T-cell (primary cell): Measurements from ENCODE around the gene GTF3C1. TPM values are rescaled to one million over a fixed set of nuclear protein-coding genes. Genes with fewer than 3 reads are reported as not detected.
A peak's percentile ranks its signal among the peaks of the same experiment; 100 is the strongest.

ENCODE experiments used
- ATAC-seq, 4 experiments: fragments of 200-7000 bp in 3 of 4; fragments of 150-1000 bp in 1 of 4; cut with Tn5 transposase; replicated peaks in 1 of 4; 1 replicate in 3 of 4; 2 replicates in 1 of 4; pipeline ENCODE4 v1.10.0; 2021; ENCODE audit warnings: moderate library complexity in 3 of 4, mild to moderate bottlenecking in 2 of 4, moderate number of reproducible peaks in 1 of 4
- CTCF ChIA-PET, 2 donors: fragments of 300-600 bp; sonication (Branson Sonifier 250); formaldehyde crosslinking; loops; one replicate each; lab custom pipeline; 2022; ENCODE audit warnings: antibody characterized with exemption in 2 of 2; lab: Charles Lee
- POLR2A ChIA-PET, 2 donors: fragments of 300-600 bp; sonication (Branson Sonifier 250); formaldehyde crosslinking; loops; one replicate each; lab custom pipeline; 2022; ENCODE audit warnings: antibody characterized with exemption in 2 of 2; lab: Charles Lee
- DNase-seq, 35 experiments: peaks; one replicate each; pipeline versions ENCODE4 v3.0.0 to v3.0.0-alpha.2; 2013 to 2023
- H3K27ac ChIP-seq: one replicate; pipeline ENCODE4 v1.5.1; 2013; ENCODE audit warnings: low read length
- H3K27me3 ChIP-seq, 2 experiments: replicated peaks in 1 of 2; 1 replicate in 1 of 2; 2 replicates in 1 of 2; pipeline versions ENCODE4 v1.6.1 to v1.7.0; 2013; ENCODE audit warnings: low read length in 1 of 2, mixed read lengths in 1 of 2; ENCODE audit not compliant: control insufficient read depth in 2 of 2, insufficient read depth in 2 of 2; ENCODE audit errors: extremely low read depth in 1 of 2
- H3K36me3 ChIP-seq, 2 donors: 1 replicate in 1 of 2; 2 replicates in 1 of 2; pipeline versions ENCODE4 v1.6.1 to v1.7.0; 2013; ENCODE audit warnings: low read length in 1 of 2; ENCODE audit not compliant: control insufficient read depth in 2 of 2, insufficient read depth in 1 of 2; ENCODE audit errors: extremely low read depth in 1 of 2
- H3K4me1 ChIP-seq, 2 experiments: 1 replicate in 1 of 2; 2 replicates in 1 of 2; pipeline versions ENCODE4 v1.6.1 to v1.7.0; 2013; ENCODE audit warnings: low read length in 2 of 2, mixed read lengths in 1 of 2; ENCODE audit not compliant: insufficient read depth in 2 of 2, control insufficient read depth in 1 of 2; ENCODE audit errors: extremely low read depth in 1 of 2
- H3K4me3 ChIP-seq, 2 donors: 1 replicate in 1 of 2; 2 replicates in 1 of 2; pipeline versions ENCODE4 v1.5.1 to v1.7.0; 2013; ENCODE audit warnings: mild to moderate bottlenecking in 2 of 2, low read length in 1 of 2, moderate library complexity in 1 of 2; ENCODE audit not compliant: control insufficient read depth in 1 of 2; ENCODE audit errors: extremely low read depth in 1 of 2
- H3K9me3 ChIP-seq: 2 replicates; pipeline ENCODE4 v1.7.0; 2013
- H3K27ac Mint-ChIP-seq, 2 donors: one replicate each; pipeline ENCODE4 v1.8.0; 2020 to 2021; ENCODE audit warnings: mild to moderate bottlenecking in 2 of 2, mixed read lengths in 2 of 2
- H3K27me3 Mint-ChIP-seq, 2 donors: one replicate each; pipeline ENCODE4 v1.8.0; 2021 to 2022; ENCODE audit warnings: mixed read lengths in 2 of 2
- H3K36me3 Mint-ChIP-seq: one replicate; pipeline ENCODE4 v1.8.0; 2021; ENCODE audit warnings: mixed read lengths
- H3K4me1 Mint-ChIP-seq, 3 donors: one replicate each; pipeline ENCODE4 v1.8.0; 2020 to 2022; ENCODE audit warnings: mixed read lengths in 3 of 3, mild to moderate bottlenecking in 1 of 3
- H3K4me3 Mint-ChIP-seq, 3 donors: one replicate each; pipeline ENCODE4 v1.8.0; 2020 to 2022; ENCODE audit warnings: mild to moderate bottlenecking in 3 of 3, mixed read lengths in 3 of 3, moderate library complexity in 3 of 3
- H3K9me3 Mint-ChIP-seq, 3 donors: one replicate each; pipeline ENCODE4 v1.8.0; 2020 to 2022; ENCODE audit warnings: mixed read lengths in 3 of 3
- WGBS: methylation state at CpG from one replicate; pipeline ENCODE4 v1.1.5; 2013; ENCODE audit warnings: missing lambda C conversion rate; ENCODE audit not compliant: insufficient coverage; 5-methylcytosine and 5-hydroxymethylcytosine counted together
- total RNA-seq, 35 experiments: library from RNA in 6 of 35; stranded (reverse) in 6 of 35; fragments of 120-200 nt in 1 of 35; gene quantifications; one replicate each; pipeline versions ENCODE4 v1.2.1 to v1.2.4 and lab custom pipeline; 2013 to 2026

Gene GTF3C1
- total RNA-seq, 5 donors from 2014 or later (not counting 1 experiment from before 2014, with no cell fraction given) = 60.3 to 72.8 (median 61.4) TPM

DNA sequence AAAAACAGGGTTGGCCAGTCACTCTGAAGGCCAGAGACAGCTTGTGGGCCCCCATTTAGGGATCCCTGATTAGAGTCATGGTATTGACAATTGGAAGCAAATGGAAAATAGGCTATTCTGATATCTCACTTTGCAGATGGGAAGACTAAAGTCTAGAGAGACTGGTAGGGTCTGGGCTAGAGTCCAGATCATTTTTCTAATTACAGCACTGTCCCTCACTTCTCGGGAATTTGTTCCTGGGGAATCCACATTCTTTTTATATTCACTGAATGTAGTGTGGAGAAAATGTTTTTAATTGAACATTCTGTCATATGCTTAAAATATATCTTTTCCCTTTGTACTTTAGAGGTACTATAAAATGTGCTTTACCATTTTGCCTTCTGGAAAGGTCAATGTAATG is 1.3 kb upstream of the GTF3C1 start:
- Histone ChIP-seq H3K9me3 (no peaks in the 10 kb centered on the region), H3K36me3 (no peaks in the 10 kb centered on the region), H3K27ac (no peak overlapping the region), H3K27me3 (no peaks in the 10 kb centered on the region), H3K4me3 (no peak overlapping the region), H3K4me1 (peaks cover 13 to 30% of the 10 kb centered on the region in 2 experiments)
- no peaks in the 10 kb centered on the region for H3K27me3 Mint-ChIP-seq
- ATAC-seq (no peak), DNase-seq (no peak)
- no CpG with 5 or more reads among the region's 1 CpG for WGBS
- ChIA-PET POLR2A (interaction anchor here in 1 of 2 donors (0.5 to 0.8 kb wide), 2 partner anchors 345 to 377 kb away, joined by 4 read pairs; no protein-coding TSS in a partner anchor), CTCF (interaction anchor here in 1 of 2 donors (1.0 kb wide), 1 partner anchor 104 kb away, joined by 3 read pairs; no protein-coding TSS in a partner anchor)
- H3K4me3 Mint-ChIP-seq = peak overlapping the region; percentile 90 to 99 (median 95)
- peaks cover 9% of the 10 kb centered on the region for H3K36me3 Mint-ChIP-seq
- H3K9me3 Mint-ChIP-seq = no peaks in the 10 kb centered on the region
- H3K4me1 Mint-ChIP-seq = peaks cover 32 to 46% (median 46%) of the 10 kb centered on the region in 3 donors
- H3K27ac Mint-ChIP-seq = no peak overlapping the region

GRCh38 chr16:27550582-27550920 is 838 bp upstream of the GTF3C1 start:
- ATAC-seq (no peak), DNase-seq (peak in 1 of 35 experiments; percentile 23)
- ChIA-PET POLR2A (interaction anchor here in 1 of 2 donors (0.5 to 1.1 kb wide), 5 partner anchors 10 to 941 kb away, joined by 3 to 6 read pairs (median 4); partner anchors contain the start of genes CLN3 and KDM8), CTCF (interaction anchor here in 1 of 2 donors (0.5 to 1.4 kb wide), 6 partner anchors 41 to 381 kb away, joined by 3 to 6 read pairs (median 4); no protein-coding TSS in a partner anchor)
- H3K27ac ChIP-seq = peak overlapping the region; percentile 77
- H3K4me1 ChIP-seq = peaks cover 13 to 30% of the 10 kb centered on the region in 2 experiments
- H3K27me3 ChIP-seq = no peaks in the 10 kb centered on the region
- no peaks in the 10 kb centered on the region for H3K27me3 Mint-ChIP-seq
- H3K9me3 ChIP-seq = no peaks in the 10 kb centered on the region
- H3K9me3 Mint-ChIP-seq = no peaks in the 10 kb centered on the region
- peaks cover 10% of the 10 kb centered on the region for H3K36me3 Mint-ChIP-seq
- 50% methylated on average over 1 of the region's 4 CpGs for WGBS
- peaks cover 35 to 47% (median 47%) of the 10 kb centered on the region in 3 donors for H3K4me1 Mint-ChIP-seq
- H3K27ac Mint-ChIP-seq = peak overlapping the region; percentile 94
- H3K4me3 ChIP-seq = peak overlapping the region; percentile 77 to 79
- peak overlapping the region; percentile 90 to 99 (median 95) for H3K4me3 Mint-ChIP-seq
- H3K36me3 ChIP-seq = peaks cover 0 to 3% of the 10 kb centered on the region in 2 donors

GRCh38 chr16:27549464-27549745 is 308 bp downstream of the GTF3C1 start:
- CTCF ChIA-PET = interaction anchor here in 1 of 2 donors (0.5 to 1.4 kb wide), 4 partner anchors 90 to 943 kb away, joined by 4 to 5 read pairs (median 4); partner anchors contain the start of gene CLN3
- no peaks in the 10 kb centered on the region for H3K27me3 Mint-ChIP-seq
- H3K4me1 ChIP-seq = peaks cover 13 to 30% of the 10 kb centered on the region in 2 experiments
- no peaks in the 10 kb centered on the region for H3K9me3 Mint-ChIP-seq
- WGBS = 0% methylated on average over 7 of the region's 21 CpGs
- H3K36me3 Mint-ChIP-seq = peaks cover 18% of the 10 kb centered on the region
- no peaks in the 10 kb centered on the region for H3K9me3 ChIP-seq
- no peaks in the 10 kb centered on the region for H3K27me3 ChIP-seq
- peaks cover 37 to 53% (median 49%) of the 10 kb centered on the region in 3 donors for H3K4me1 Mint-ChIP-seq
- H3K4me3 Mint-ChIP-seq = peak overlapping the region; percentile 90 to 99 (median 95)
- H3K4me3 ChIP-seq = peak overlapping the region; percentile 77 to 79
- DNase-seq (peak in 5 of 35 experiments; percentile 1 to 8 (median 3)), ATAC-seq (peak; percentile 28 to 42 (median 38))
- POLR2A ChIA-PET = interaction anchor here (0.5 to 1.1 kb wide), 10 partner anchors 9 to 545 kb away, joined by 3 to 6 read pairs (median 3); partner anchors contain the start of genes IL21R (in 1 of the 2) and KDM8 (in 1 of the 2)
- H3K27ac Mint-ChIP-seq = peak overlapping the region; percentile 94
- peak overlapping the region; percentile 47 for H3K27ac ChIP-seq
- H3K36me3 ChIP-seq = peaks cover 8 to 12% of the 10 kb centered on the region in 2 donors

- peaks cover 43 to 53% (median 49%) of the 10 kb centered on the region in 3 donors for H3K4me1 Mint-ChIP-seq
- Histone ChIP-seq H3K27ac (no peak overlapping the region), H3K27me3 (no peaks in the 10 kb centered on the region), H3K4me3 (no peak overlapping the region), H3K9me3 (no peaks in the 10 kb centered on the region), H3K4me1 (peaks cover 13 to 30% of the 10 kb centered on the region in 2 experiments), H3K36me3 (peaks cover 8 to 28% of the 10 kb centered on the region in 2 donors)
- H3K4me3 Mint-ChIP-seq = peak overlapping the region in 1 of 3 donors; percentile 99
- no CpG with 5 or more reads among the region's 2 CpGs for WGBS
- CTCF ChIA-PET = no interaction called here
- H3K36me3 Mint-ChIP-seq = peaks cover 30% of the 10 kb centered on the region
- no peak for DNase-seq
- ATAC-seq = no peak
- H3K9me3 Mint-ChIP-seq = no peaks in the 10 kb centered on the region
- H3K27ac Mint-ChIP-seq = no peak overlapping the region
- POLR2A ChIA-PET = no interaction called here
- H3K27me3 Mint-ChIP-seq = no peaks in the 10 kb centered on the region
These were observed 1.9 kb downstream of the GTF3C1 start for GRCh38 chr16:27547851-27548250.

DNA sequence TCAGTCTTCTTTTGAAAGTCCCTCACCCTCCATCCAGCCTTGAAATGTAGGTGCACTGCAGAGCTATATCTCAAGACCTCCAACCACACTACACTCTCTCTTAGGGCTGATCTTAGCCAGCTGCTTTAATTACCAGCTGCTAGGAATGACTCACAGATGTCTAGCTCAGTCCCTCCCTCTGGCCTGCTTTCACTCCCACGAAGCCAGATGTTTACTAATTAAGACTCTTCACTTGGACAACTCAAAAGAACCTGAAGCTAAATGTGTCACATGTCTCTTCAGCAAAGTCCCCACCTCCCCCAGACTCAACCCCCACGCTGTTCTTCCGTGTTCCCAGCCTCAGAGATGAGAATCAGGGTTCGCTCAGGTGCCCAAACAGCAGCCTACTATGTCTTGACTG is 2.6 kb downstream of the GTF3C1 start:
- peaks cover 13 to 30% of the 10 kb centered on the region in 2 experiments for H3K4me1 ChIP-seq
- Mint-ChIP-seq H3K4me1 (peaks cover 43 to 53% (median 49%) of the 10 kb centered on the region in 3 donors), H3K36me3 (peaks cover 35% of the 10 kb centered on the region), H3K27me3 (no peaks in the 10 kb centered on the region), H3K27ac (no peak overlapping the region), H3K4me3 (peak overlapping the region in 1 of 3 donors; percentile 9), H3K9me3 (no peaks in the 10 kb centered on the region)
- H3K27ac ChIP-seq = no peak overlapping the region
- WGBS = 45% methylated on average over 4 of the region's 4 CpGs
- ATAC-seq (no peak), DNase-seq (no peak)
- H3K9me3 ChIP-seq = no peaks in the 10 kb centered on the region
- CTCF ChIA-PET = no interaction called here
- H3K36me3 ChIP-seq = peaks cover 11 to 35% of the 10 kb centered on the region in 2 donors
- POLR2A ChIA-PET = no interaction called here
- H3K27me3 ChIP-seq = no peaks in the 10 kb centered on the region
- no peak overlapping the region for H3K4me3 ChIP-seq

- H3K4me3 ChIP-seq = no peak overlapping the region
- H3K27ac ChIP-seq = no peak overlapping the region
- peaks cover 15 to 60% of the 10 kb centered on the region in 2 donors for H3K36me3 ChIP-seq
- Mint-ChIP-seq H3K4me3 (no peak overlapping the region), H3K27me3 (no peaks in the 10 kb centered on the region), H3K4me1 (peaks cover 34 to 37% (median 35%) of the 10 kb centered on the region in 3 donors), H3K27ac (no peak overlapping the region), H3K36me3 (peaks cover 58% of the 10 kb centered on the region), H3K9me3 (peaks cover 0 to 5% (median 4%) of the 10 kb centered on the region in 3 donors)
- DNase-seq (no peak), ATAC-seq (no peak)
- H3K9me3 ChIP-seq = no peaks in the 10 kb centered on the region
- no peaks in the 10 kb centered on the region for H3K27me3 ChIP-seq
- H3K4me1 ChIP-seq = peaks cover 11 to 22% of the 10 kb centered on the region in 2 experiments
- CTCF ChIA-PET = no interaction called here
- 92% methylated on average over 4 of the region's 4 CpGs for WGBS
- POLR2A ChIA-PET = interaction anchor here in 1 of 2 donors (0.7 kb wide), 1 partner anchor 23 kb away, joined by 3 read pairs; no protein-coding TSS in a partner anchor
These were observed 5.0 kb downstream of the GTF3C1 start for GRCh38 chr16:27544671-27545070.
